ENCODE data around the gene CD101.
A peak's percentile ranks its signal among the peaks of the same experiment; 100 is the strongest.

CD101 gene

DNA sequence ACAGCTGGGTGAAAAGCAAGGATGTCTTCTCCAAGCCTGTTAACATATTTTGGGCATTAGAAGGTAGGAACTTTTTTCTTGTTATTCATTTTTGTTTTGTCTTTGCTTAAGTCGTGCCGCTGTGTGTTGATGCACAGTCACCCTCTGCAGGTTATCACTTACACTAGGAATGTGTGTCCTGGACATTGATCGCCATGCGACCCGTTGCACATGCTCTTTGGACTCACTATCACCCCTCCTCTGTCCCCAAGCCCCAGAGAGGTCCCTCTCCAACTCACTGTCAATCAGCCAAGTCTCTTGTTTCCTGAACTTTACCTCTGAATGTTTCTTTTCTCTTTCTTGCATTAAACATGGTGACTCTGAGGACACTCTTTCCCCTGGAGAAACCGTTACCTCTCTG is 40.0 kb upstream of the CD101 start:
- Histone ChIP-seq H3K9ac (ENCODE audit: low read depth, low read length) (no peak overlapping the region), H2AFZ (ENCODE audit: low read depth, low read length) (no peak overlapping the region), H3K27ac (ENCODE audit: low read length) (no peak overlapping the region), H3K36me3 (ENCODE audit: insufficient read depth, low read length) (no peaks in the 10 kb centered on the region), H3K79me2 (ENCODE audit: insufficient read depth, low read length) (no peaks in the 10 kb centered on the region), H3K4me1 (ENCODE audit: insufficient read depth, low read length) (peaks cover 6% of the 10 kb centered on the region; the same call in 1 of the 2 replicates), H3K4me2 (ENCODE audit: insufficient read depth, low read length) (no peak overlapping the region), H4K20me1 (ENCODE audit: insufficient read depth, low read length) (no peaks in the 10 kb centered on the region), H3K9me3 (ENCODE audit: insufficient read depth, low read length, severe bottlenecking) (no peaks in the 10 kb centered on the region), H3K4me3 (ENCODE audit: low read depth in 1 of 2, low read length in 2 of 2) (no peak overlapping the region), H3K27me3 (ENCODE audit: insufficient read depth, low read length, poor library complexity) (no peaks in the 10 kb centered on the region)
- TF ChIP-seq, protein P1, sequence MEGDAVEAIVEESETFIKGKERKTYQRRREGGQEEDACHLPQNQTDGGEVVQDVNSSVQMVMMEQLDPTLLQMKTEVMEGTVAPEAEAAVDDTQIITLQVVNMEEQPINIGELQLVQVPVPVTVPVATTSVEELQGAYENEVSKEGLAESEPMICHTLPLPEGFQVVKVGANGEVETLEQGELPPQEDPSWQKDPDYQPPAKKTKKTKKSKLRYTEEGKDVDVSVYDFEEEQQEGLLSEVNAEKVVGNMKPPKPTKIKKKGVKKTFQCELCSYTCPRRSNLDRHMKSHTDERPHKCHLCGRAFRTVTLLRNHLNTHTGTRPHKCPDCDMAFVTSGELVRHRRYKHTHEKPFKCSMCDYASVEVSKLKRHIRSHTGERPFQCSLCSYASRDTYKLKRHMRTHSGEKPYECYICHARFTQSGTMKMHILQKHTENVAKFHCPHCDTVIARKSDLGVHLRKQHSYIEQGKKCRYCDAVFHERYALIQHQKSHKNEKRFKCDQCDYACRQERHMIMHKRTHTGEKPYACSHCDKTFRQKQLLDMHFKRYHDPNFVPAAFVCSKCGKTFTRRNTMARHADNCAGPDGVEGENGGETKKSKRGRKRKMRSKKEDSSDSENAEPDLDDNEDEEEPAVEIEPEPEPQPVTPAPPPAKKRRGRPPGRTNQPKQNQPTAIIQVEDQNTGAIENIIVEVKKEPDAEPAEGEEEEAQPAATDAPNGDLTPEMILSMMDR (IDR thresholded peaks at IDR 0.05; ENCODE audit: borderline replicate concordance, extremely low read depth, low read length, poor library complexity, severe bottlenecking), result no peak
- no peak for TF ChIP-seq EZH2 (IDR thresholded peaks at IDR 0.05; ENCODE audit: borderline replicate concordance, low read depth, low read length, severe bottlenecking)
- no peak for ATAC-seq (ENCODE audit: insufficient read depth, low read depth)
- no peak for DNase-seq

DNA sequence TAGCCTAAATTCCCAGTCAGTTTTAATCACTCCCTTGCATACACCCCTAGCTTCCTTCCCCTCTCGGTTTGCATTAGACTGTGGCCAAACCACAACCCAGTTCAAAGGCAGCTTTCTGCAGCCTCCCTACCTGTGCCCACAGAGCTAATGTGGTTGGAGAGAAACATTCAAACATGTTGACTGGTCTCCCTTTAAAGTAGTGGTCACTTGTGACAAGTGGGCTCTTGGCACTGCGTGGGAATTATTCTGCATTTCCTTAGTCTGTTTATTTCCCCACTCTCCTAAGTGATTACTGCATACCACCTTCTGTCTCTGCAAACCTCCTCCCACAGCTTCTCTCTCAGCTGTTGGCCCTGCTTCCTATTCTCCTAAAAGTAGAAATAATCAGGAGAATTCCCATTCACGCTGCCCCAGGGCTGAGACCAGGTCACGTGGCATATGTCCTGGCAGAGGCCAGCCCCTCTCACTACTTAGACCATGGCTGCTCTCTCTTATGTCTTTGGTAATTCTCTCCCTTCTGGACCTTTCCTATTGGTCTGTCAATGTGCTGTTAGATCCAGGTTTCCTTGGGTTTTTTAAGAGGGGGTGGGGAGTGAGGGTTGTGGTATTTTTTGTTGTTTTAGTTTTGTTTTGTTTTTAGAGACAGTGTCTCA is 38.4 kb upstream of the CD101 start:
- TF ChIP-seq, protein P1 (IDR thresholded peaks at IDR 0.05; ENCODE audit: borderline replicate concordance, extremely low read depth, low read length, poor library complexity, severe bottlenecking), result no peak
- TF ChIP-seq EZH2 (IDR thresholded peaks at IDR 0.05; ENCODE audit: borderline replicate concordance, low read depth, low read length, severe bottlenecking), result no peak
- H3K36me3 ChIP-seq (ENCODE audit: insufficient read depth, low read length), result no peaks in the 10 kb centered on the region

DNA sequence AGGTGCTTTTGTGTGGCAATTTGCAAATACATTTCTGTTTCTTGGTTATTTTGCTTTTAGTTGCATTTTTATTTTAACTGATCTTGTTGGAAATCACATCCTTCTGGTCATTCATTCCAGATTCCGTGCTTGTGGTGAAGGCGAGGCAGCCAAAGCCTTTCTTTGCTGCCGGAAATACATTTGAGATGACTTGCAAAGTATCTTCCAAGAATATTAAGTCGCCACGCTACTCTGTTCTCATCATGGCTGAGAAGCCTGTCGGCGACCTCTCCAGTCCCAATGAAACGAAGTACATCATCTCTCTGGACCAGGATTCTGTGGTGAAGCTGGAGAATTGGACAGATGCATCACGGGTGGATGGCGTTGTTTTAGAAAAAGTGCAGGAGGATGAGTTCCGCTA is 34.8 kb upstream of the CD101 start:
- Histone ChIP-seq H3K27ac (ENCODE audit: low read length) (no peak overlapping the region), H2AFZ (ENCODE audit: low read depth, low read length) (no peak overlapping the region), H3K36me3 (ENCODE audit: insufficient read depth, low read length) (no peaks in the 10 kb centered on the region), H3K27me3 (ENCODE audit: insufficient read depth, low read length, poor library complexity) (no peaks in the 10 kb centered on the region), H3K79me2 (ENCODE audit: insufficient read depth, low read length) (no peaks in the 10 kb centered on the region), H4K20me1 (ENCODE audit: insufficient read depth, low read length) (no peaks in the 10 kb centered on the region), H3K9me3 (ENCODE audit: insufficient read depth, low read length, severe bottlenecking) (no peaks in the 10 kb centered on the region), H3K4me2 (ENCODE audit: insufficient read depth, low read length) (no peak overlapping the region), H3K9ac (ENCODE audit: low read depth, low read length) (no peak overlapping the region), H3K4me3 (ENCODE audit: low read depth in 1 of 2, low read length in 2 of 2) (no peak overlapping the region), H3K4me1 (ENCODE audit: insufficient read depth, low read length) (peaks cover 6% of the 10 kb centered on the region; the same call in 1 of the 2 replicates)
- ATAC-seq (ENCODE audit: insufficient read depth, low read depth) (no peak), DNase-seq (no peak)
- TF ChIP-seq, protein P1 (IDR thresholded peaks at IDR 0.05; ENCODE audit: borderline replicate concordance, extremely low read depth, low read length, poor library complexity, severe bottlenecking), result no peak
- TF ChIP-seq EZH2 (IDR thresholded peaks at IDR 0.05; ENCODE audit: borderline replicate concordance, low read depth, low read length, severe bottlenecking), result no peak

More for the DNA sequence above, 38.4 kb upstream of the CD101 start:
- Histone ChIP-seq H3K4me3 (ENCODE audit: low read depth in 1 of 2, low read length in 2 of 2) (no peak overlapping the region), H3K27me3 (ENCODE audit: insufficient read depth, low read length, poor library complexity) (no peaks in the 10 kb centered on the region), H3K4me2 (ENCODE audit: insufficient read depth, low read length) (no peak overlapping the region), H3K9ac (ENCODE audit: low read depth, low read length) (no peak overlapping the region), H2AFZ (ENCODE audit: low read depth, low read length) (no peak overlapping the region), H3K4me1 (ENCODE audit: insufficient read depth, low read length) (peaks cover 6% of the 10 kb centered on the region; the same call in 1 of the 2 replicates), H3K27ac (ENCODE audit: low read length) (no peak overlapping the region), H4K20me1 (ENCODE audit: insufficient read depth, low read length) (no peaks in the 10 kb centered on the region), H3K9me3 (ENCODE audit: insufficient read depth, low read length, severe bottlenecking) (no peaks in the 10 kb centered on the region), H3K79me2 (ENCODE audit: insufficient read depth, low read length) (no peaks in the 10 kb centered on the region)
- DNase-seq (peak; percentile 36), ATAC-seq (ENCODE audit: insufficient read depth, low read depth) (peak; percentile 90)

Measured in DND-41 (cell line).